NCI-H1105 treated with DMSO at 0.1 percent for 48 hours (cell line): ENCODE measurements around the gene PEX26.
"Not testable (repeated sequence)": the region's sequence is repeated elsewhere in the genome, so short reads cannot be mapped to it uniquely, and the experiment has no call there.

Source experiments
- DNase-seq: peaks from one replicate; lab custom pipeline; 2025; lab: John Stamatoyannopoulos, UW

PEX26 gene

DNA sequence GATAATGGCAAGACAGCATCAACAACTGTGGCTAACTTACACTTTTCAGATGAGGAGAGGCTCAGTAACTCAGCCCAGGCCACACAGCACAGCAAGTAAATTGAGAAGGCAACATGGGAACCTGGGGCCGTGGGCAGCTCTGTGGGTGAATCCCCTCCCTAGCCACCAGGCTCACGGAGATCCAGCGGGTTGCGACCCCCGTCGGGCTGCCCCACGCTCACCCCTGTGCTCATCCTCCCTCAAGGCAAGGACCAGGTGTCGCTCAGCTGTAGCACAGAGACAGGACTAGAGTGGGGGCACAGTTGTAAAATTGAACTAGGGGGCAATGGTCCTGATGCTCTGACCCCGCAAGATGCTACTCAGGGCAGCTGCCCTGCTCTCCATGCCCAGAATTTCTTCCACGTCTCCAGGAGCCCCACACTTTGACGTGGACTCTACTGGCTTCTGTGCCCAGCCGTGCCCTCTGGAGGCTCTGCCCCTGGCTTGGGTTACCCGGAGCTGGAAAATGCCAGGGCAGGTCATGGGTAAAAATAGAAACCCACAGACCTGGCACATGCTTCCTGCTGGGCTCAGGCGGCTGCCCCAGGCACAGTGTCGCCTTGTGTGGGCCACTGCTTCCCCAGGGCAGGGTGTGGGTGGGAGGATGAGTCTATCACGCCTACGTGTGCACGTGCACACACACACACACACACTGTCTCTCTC is 41.8 kb downstream of the PEX26 start:
- DNase-seq = no peak

DNA sequence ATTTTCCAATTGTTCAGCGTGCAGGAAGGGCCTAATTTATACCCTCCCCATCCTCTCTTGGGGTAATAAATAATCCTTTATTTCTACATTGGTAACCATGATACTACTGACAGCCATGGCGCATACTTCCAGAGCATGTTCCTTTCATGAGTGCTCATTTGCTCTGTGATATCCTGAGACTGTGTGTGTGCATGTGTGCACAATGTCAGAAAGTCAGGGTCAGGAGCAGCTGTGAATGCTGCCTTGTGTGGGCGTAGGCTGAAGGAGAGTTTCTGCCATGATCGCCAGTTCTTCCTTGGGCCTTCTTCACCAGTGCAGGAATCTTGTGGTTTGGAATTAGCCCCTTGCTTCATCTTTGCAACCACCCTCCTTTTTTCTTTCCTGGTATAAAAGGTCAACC is 43.1 kb downstream of the PEX26 start:
- DNase-seq = no peak

DNA sequence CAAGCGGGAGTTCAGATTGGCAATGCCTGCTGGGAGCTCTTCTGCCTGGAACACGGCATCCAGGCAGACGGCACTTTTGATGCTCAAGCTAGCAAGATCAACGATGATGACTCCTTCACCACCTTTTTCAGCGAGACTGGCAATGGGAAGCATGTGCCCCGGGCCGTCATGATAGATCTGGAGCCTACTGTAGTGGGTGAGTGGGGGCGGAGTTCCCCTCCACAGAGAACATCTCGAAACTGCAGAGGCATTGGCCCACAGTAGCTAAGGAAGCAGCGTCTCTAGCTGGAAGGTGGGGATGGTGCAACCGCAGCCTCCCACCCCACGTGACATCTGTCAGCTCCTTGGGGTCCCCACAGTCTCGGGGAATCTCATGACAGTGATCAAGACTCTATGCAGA is 43.7 kb downstream of the PEX26 start:
- no peak for DNase-seq

DNA sequence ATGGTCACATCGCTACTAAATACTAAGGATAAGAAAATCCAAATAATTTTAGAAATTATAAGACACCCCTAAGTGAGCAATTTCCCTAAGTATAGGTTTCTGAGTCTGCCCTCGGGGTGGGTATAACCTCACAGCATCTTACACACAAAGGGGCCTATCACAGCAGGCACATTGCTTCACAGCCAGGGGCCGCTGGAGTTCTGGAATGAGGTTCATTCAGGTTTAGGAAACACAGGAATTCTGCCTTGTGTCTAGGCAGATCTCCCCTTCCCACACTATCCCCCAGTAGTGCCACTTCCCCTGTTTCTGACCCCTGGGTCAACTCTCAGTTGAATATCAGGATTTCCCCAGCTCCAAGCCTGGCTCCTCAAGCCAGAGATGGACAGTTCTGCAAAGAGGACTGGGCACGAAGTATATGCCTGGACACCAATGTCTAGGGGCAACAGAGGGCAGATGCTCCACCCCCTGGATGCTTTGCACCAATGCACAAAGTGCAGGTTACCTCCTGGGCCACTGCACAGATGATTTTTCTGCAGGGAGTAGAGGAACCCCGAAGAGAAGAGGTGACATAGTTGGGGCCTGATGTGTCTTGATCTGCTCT is 44.3 kb downstream of the PEX26 start:
- DNase-seq = no peak

DNA sequence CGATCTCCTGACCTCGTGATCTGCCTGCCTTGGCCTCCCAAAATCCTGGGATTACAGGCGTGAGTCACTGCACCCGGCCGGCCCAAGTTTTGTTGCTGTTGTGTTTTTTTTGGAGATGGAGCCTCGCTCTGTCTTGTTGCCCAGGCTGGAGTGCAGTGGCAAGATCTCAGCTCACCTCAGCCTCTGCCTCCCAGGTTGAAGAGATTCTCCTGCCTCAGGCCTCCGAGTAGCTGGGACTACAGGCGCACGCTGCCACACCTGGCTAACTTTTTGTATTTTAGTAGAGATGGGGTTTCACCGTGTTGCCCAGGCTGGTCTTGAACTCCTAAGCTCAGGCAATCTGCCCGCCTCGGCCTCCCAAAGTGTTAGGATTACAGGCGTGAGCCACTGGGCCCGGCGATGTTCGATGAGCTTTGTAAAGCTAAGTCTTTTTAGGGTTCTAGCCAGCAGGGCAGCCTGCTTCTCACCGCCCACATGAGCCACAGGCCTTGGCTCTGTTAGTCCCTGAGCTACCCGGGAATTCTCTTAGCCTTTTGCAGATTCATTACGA is 45.8 kb downstream of the PEX26 start:
- DNase-seq = not testable (repeated sequence)

DNA sequence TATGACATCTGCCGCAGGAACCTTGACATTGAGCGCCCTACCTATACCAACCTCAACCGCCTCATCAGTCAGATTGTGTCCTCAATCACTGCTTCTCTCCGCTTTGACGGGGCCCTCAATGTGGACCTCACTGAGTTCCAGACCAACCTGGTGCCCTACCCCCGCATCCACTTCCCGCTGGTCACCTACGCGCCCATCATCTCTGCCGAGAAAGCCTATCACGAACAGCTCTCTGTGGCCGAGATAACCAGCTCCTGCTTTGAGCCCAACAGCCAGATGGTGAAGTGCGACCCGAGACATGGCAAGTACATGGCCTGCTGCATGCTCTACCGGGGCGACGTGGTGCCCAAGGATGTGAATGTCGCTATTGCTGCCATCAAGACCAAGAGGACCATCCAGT is 48.8 kb downstream of the PEX26 start:
- no peak for DNase-seq

DNA sequence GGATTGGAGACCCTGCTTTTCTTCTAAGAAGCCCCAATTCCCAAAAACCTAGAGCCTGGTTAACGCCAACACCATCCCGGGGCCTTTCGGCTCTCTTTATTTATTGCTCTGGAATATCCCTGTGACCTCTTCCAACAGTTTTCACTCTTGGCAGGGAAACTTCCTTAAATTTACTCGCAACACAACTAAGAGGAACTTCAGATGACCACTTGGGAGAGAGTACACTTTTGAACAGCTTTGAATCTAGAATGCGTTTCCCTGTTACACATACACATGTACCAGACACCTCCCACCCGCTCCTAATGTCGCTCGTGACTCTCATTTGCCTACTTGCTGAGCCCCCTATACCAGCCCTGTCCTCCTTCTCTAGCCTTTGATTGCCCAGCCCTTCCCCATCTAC is 52.2 kb downstream of the PEX26 start:
- no peak for DNase-seq

DNA sequence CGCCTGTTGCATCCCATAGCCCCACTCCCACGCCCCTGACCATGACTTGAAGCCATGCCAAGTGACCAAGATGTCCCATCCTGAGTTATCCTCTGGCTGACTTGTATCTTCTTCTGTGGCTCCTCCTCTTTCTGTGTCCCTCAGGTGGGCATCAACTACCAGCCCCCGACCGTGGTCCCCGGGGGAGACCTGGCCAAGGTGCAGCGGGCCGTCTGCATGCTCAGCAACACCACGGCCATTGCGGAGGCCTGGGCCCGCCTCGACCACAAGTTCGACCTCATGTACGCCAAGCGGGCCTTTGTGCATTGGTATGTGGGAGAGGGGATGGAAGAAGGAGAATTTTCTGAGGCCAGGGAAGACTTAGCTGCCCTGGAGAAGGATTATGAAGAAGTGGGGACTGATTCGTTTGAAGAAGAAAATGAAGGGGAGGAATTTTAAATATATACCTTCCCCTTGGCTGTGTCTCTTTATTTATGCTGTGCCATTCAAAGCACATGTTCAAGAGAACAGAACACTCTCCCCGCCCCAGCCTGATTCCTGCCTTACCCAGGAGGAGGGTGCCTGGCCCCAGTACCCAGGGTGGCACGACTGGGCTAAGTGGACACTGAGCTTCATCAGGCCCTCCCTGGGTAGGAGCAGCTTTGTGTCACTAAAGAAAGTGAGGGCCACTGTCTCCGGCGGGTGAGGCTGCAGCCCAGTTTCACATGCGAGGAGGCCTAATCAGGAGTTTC is 53.1 kb downstream of the PEX26 start:
- no peak for DNase-seq

DNA sequence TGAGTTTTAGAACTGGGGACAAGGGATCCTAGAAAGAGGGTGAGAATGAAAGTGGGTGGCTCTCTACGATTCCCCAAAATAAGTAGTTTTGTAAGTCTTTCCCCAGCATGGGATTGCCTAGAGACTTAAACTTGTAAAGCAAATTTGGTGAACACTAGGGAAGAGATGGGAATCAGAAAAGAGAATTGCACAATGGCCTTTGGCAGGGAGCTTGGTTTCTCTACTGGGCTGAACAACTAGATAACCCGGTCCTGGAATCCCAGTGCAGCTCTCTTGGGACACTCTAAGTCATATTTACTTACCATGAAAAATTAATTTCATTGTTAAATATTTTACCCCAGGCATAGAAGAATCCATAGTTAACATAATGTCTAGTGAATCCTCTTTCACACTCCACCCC is 55.7 kb downstream of the PEX26 start:
- DNase-seq = no peak

DNA sequence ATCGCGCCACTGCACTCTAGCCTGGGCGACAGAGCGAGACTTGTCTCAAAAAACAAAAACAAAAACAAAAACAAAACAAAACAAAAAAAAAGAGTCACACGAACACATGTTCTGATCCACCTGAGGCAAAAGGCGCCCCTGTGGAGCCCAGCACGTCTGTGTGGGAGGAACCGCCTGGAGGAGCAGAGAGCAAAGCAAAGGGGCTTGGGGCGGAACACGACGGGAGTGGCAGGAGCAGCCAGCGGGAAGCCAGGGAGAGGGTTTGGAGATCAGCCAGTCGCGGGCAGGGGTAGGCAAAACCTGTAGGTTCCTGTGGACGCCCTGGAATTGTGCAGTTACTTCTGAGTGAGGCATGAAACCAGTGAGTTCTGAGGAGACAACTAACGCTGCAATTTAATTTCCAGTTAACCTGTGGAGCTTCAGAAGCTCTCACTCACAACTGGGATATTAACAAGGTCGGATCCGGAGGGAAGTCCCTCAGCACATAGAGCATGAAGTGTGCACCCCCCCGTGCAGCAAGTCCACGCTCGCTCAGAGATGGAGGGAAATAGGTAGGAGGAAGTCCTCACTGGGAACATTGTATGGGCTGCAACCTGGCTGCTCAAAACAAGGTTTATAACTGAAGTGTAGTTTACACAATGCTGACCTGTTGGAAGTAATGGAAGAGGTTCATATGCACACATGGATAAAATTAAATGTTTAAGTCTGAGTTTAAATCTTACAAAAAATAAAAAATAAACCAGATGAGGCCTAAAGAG is 59.0 kb downstream of the PEX26 start:
- no peak for DNase-seq

DNA sequence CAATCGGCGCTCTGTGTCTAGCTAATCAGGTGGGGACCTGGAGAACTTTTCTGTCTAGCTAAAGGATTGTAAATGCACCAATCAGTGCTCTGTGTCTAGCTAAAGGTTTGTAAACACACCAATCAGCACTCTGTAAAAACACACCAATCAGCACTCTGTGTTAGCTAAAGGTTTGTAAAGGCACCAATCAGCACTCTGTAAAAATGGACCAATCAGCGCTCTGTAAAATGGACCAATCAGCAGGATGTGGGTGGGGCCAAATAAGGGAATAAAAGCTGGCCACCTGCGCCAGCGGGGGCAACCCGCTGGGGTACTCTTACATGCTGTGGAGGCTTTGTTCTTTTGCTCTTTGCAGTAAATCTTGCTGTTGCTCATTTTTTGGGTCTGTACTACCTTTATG is 63.2 kb downstream of the PEX26 start:
- not testable (repeated sequence) for DNase-seq

DNA sequence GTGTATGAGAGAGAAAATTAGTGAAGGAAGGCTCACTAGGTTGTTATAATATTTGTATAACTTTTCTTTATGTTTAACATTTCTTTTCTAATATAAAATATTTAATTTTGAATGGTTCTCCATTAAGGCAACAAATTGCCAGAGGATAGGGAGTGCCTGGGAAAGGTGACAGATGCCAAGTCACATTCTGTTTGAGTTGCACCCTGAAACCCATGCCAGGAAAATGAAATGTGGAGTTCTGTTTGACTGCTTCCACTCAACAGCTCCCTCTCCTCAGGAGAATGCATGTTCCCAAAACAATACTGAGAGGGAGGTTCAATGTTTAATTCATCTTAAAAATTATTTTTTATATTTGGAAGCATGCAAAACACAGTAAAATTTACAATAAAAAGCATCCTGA is 66.3 kb downstream of the PEX26 start:
- no peak for DNase-seq

DNA sequence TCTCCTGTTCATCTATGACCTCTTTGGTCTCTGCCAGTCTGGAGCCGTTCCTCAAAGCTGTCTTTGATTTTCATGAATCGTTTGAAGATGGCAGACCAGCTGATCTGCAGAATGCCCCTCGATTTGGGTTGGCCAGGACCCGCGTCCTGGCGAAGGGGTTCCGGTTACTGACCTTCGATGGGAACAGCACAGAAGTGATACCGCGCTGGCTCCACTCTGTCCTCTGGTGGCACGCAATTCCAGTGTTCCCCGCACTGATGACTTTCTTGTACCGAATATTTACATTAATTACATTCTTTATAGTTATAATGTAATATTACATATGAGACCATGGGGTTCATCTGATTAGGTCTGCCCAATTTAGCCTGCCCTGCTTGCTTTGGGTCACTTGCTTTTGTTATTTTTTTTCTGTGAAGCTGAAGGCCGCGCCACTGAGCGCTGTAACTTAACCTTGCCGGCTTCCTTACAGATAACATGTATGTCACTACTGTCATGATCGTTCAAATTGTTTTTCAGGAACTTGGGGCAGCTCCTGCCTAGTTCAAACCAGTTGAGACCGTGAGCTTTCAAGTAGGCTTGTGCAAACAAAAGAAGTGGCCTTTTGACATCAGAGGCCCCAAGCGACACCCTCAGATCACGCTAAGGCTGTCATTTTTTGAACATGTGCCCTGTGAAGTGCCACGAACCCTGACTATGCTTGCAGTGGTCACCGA is 68.0 kb downstream of the PEX26 start:
- DNase-seq = no peak

DNA sequence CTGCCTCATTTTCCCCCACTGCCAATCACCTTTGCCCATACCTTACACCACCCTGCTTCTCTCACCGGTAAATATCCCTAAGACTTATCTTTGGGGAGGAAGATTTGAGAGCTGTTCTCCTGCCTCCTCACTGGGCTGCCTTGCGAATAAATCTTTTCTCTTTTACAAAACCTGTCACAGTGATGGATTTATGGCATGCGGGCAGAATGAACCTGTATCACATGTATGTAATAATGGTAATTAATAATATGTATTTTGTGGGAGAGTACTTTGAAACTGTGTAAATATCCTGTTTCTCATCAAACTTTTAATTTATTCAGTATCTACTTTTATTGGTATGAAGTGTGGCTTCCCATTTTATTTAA is 68.6 kb downstream of the PEX26 start:
- DNase-seq = no peak

DNA sequence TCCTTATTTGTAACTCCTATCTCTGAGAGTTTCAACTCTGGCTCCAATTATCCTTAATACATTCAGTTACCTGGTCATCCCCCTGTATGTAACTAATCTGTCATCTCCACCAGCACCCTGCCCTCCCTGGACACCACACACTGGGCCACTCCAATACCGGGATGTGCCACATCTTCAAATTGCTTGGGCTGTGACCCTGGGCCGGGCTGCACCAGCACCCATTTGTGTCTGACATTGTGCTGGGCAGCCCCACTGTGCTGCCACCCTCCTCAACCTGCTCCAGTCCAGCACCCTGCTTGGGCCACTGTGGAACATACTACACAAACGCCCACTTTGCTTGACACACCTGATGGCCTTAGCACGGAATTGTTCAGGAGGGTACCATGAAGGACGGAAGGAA is 70.0 kb downstream of the PEX26 start:
- no peak for DNase-seq

DNA sequence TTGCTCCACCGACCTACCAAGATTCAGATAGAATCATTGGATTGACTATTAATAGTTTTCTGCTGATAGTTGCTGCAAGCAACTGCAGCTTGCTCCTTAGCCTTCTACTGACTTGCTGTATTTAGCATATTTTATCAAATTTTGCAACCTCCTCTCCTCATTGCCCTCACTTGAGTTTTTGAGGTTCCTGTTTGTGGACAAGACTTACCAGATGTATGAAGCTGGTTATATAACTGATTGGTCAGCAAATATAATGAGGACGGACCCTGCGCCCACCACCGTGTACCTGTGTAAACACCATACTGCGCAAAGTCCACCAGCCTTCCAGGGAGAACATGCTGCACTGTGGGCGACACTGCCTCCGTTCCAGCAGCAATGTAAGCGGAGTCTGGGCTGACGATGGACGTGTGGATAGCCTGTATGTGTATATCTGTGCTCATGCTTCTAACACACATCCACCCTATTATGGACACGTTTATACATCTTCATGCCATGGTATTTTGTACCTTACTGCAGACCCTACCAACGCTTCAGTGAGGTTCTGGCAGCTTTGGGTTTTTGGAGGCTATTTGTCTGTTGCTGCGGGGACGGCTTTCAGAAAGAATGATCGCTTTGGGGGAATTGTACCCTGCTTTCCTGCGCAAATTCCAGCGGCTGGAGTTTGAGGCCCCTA is 70.6 kb downstream of the PEX26 start:
- no peak for DNase-seq

DNA sequence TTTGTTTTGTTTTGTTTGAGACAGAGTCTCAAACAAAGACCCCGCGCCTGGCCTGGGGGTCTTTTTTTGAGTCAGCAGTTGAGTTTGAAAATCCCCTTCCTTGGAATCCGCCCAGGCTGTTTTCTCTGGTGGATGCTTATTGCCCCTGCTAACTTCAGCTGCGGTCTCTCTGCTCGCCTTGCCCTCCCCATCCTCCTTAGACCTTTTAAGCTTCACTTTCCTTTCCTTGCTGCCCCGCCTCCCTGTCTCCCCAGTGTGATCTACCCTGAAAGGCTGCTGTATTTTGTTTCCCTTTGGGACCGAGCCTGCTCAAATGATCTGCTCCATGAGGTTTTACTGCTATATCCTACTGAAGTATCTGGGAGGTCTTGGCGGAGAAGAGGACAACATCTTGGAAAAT is 74.7 kb downstream of the PEX26 start:
- no peak for DNase-seq

DNA sequence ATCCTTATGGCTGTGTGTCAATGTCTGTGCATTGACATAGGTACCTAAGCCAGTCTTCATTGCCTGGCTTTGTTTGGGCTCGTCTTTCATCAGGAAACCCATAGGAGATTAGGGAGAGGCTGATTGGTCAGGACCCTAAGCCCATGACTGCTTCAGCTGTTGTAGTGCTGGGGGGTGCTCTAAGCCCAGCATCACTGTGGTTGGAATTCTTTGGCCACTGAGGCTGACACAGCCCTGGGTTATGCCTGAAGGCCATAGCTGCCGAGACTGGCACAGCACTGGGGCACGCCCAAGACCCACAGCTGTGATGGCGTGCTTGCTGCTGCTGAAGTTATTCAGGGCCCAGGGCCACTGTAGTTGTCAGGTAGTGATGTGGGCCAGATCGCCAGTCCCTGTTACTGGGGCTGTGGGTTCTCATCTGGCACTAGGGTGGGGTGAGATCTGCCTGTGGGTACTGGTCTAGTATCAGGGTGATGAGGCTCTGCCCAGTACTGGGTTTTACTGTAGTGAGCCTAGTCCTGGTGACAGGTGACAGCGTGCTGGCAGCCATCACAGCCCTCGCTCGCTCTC is 77.1 kb downstream of the PEX26 start:
- DNase-seq = no peak
